Measurements from ENCODE around the gene NFYC.

The NFYC gene

GRCh38 chr1:40708750-40709099 is 17.2 kb downstream of the NFYC start:
- Histone ChIP-seq H3K4me3 (peak overlapping the region; percentile 54), H3K4me1 (peaks cover 0 to 53% (median 40%) of the 10 kb centered on the region in 4 donors), H3K36me3 (no peaks in the 10 kb centered on the region), H3K27me3 (no peaks in the 10 kb centered on the region), H3K9me3 (no peaks in the 10 kb centered on the region), H3K27ac (peak overlapping the region; percentile 62 to 67)
- no peak for DNase-seq
- TF ChIP-seq CTCF (IDR thresholded peaks at IDR 0.05): no peak
- intact Hi-C loops (cut with DNase I; ENCODE audit: low total_unique reads): no loop called here

GRCh38 chr1:40709100-40709801 is 17.7 kb downstream of the NFYC start:
- TF ChIP-seq CTCF (IDR thresholded peaks at IDR 0.05): no peak
- H3K4me1 ChIP-seq: peaks cover 0 to 54% (median 39%) of the 10 kb centered on the region in 4 donors

GRCh38 chr1:40709802-40710278 is 18.3 kb downstream of the NFYC start:
- Histone ChIP-seq H3K27ac (peak overlapping the region; percentile 62 to 67), H3K9me3 (no peaks in the 10 kb centered on the region), H3K36me3 (no peaks in the 10 kb centered on the region), H3K4me3 (peak overlapping the region; percentile 54), H3K27me3 (no peaks in the 10 kb centered on the region), H3K4me1 (peaks cover 0 to 50% (median 37%) of the 10 kb centered on the region in 4 donors)
- intact Hi-C loops (cut with DNase I; ENCODE audit: low total_unique reads): no loop called here
- DNase-seq: no peak
- no peak for TF ChIP-seq CTCF (IDR thresholded peaks at IDR 0.05)

More at GRCh38 chr1:40709100-40709801, 17.7 kb downstream of the NFYC start:
- H3K27me3 ChIP-seq: no peaks in the 10 kb centered on the region
- no peaks in the 10 kb centered on the region for H3K9me3 ChIP-seq
- H3K4me3 ChIP-seq: peak overlapping the region; percentile 54
- peak; percentile 86 for DNase-seq
- intact Hi-C loops (cut with DNase I; ENCODE audit: low total_unique reads): no loop called here
- peak overlapping the region; percentile 62 to 67 for H3K27ac ChIP-seq
- no peaks in the 10 kb centered on the region for H3K36me3 ChIP-seq

- DNase-seq: no peak
- Histone ChIP-seq H3K27ac (peak overlapping the region; percentile 62 to 67), H3K27me3 (no peaks in the 10 kb centered on the region), H3K36me3 (no peaks in the 10 kb centered on the region), H3K4me3 (peak overlapping the region; percentile 54), H3K9me3 (no peaks in the 10 kb centered on the region), H3K4me1 (peaks cover 0 to 54% (median 35%) of the 10 kb centered on the region in 4 donors)
- no peak for TF ChIP-seq CTCF (IDR thresholded peaks at IDR 0.05)
- intact Hi-C loops (cut with DNase I; ENCODE audit: low total_unique reads): no loop called here
Measured at GRCh38 chr1:40710581-40711315, 19.2 kb downstream of the NFYC start.

GRCh38 chr1:40711465-40712404 is 20.2 kb downstream of the NFYC start:
- H3K4me3 ChIP-seq: peak overlapping the region; percentile 54
- no peaks in the 10 kb centered on the region for H3K9me3 ChIP-seq
- no peaks in the 10 kb centered on the region for H3K27me3 ChIP-seq
- peaks cover 0 to 62% (median 35%) of the 10 kb centered on the region in 4 donors for H3K4me1 ChIP-seq
- no peaks in the 10 kb centered on the region for H3K36me3 ChIP-seq
- H3K27ac ChIP-seq: peak overlapping the region; percentile 62 to 67
- intact Hi-C loops (cut with DNase I; ENCODE audit: low total_unique reads): no loop called here
- TF ChIP-seq CTCF (IDR thresholded peaks at IDR 0.05): no peak
- DNase-seq: no peak

Measured in tibial artery (tissue), 4 donors.